ENCODE data around the gene CACNG1.

CACNG1 gene

GRCh38 chr17:67085406-67085805, 41.1 kb downstream of the CACNG1 start:
- Histone ChIP-seq H3K27me3 (ENCODE audit: control insufficient read depth in 1 of 2, insufficient read depth in 1 of 2, low read length in 2 of 2) (no peaks in the 10 kb centered on the region), H4K8ac (ENCODE audit: low read length) (no peak overlapping the region), H3K4ac (ENCODE audit: low read depth in 1 of 2, low read length in 2 of 2) (no peak overlapping the region), H3K27ac (ENCODE audit: low read length, poor library complexity, severe bottlenecking) (no peak overlapping the region), H3K4me3 (ENCODE audit: insufficient read depth in 1 of 2, low read depth in 1 of 2, low read length in 2 of 2) (no peak overlapping the region), H2BK5ac (ENCODE audit: low read depth, low read length, poor library complexity, severe bottlenecking) (no peak overlapping the region), H3K4me1 (ENCODE audit: control insufficient read depth, insufficient read depth, low read depth, low read length) (no peaks in the 10 kb centered on the region), H3K9ac (ENCODE audit: low read length) (no peak overlapping the region), H2BK120ac (ENCODE audit: low read depth, low read length) (no peak overlapping the region), H2AK5ac (ENCODE audit: low read length, severe bottlenecking) (no peak overlapping the region), H3K14ac (ENCODE audit: low read length in 2 of 2) (no peak overlapping the region), H2AFZ (ENCODE audit: low read depth, low read length) (no peak overlapping the region), H3K79me1 (replicated peaks; ENCODE audit: low read length, poor library complexity, severe bottlenecking) (peaks cover 26% of the 10 kb centered on the region), H3K18ac (ENCODE audit: low read depth in 1 of 2, low read length in 2 of 2) (no peak overlapping the region), H3K36me3 (ENCODE audit: control insufficient read depth in 1 of 2, insufficient read depth in 2 of 2, low read depth in 1 of 2, low read length in 2 of 2) (peaks cover 12 to 61% of the 10 kb centered on the region in 2 experiments), H3K4me2 (ENCODE audit: low read length, poor library complexity, severe bottlenecking) (no peak overlapping the region), H2BK15ac (ENCODE audit: low read depth, poor library complexity, severe bottlenecking) (no peak overlapping the region), H3K9me3 (ENCODE audit: control insufficient read depth, low read length) (no peaks in the 10 kb centered on the region), H4K91ac (ENCODE audit: low read length) (no peak overlapping the region), H3K23ac (ENCODE audit: low read length in 2 of 2) (no peak overlapping the region), H2BK12ac (ENCODE audit: low read length in 2 of 2) (no peak overlapping the region)
- no CpG with 5 or more reads among the region's 3 CpGs for WGBS
- no peak for DNase-seq

- Histone ChIP-seq H3K79me1 (replicated peaks; ENCODE audit: low read length, poor library complexity, severe bottlenecking) (peaks cover 19% of the 10 kb centered on the region), H3K18ac (ENCODE audit: low read depth in 1 of 2, low read length in 2 of 2) (no peak overlapping the region), H2BK5ac (ENCODE audit: low read depth, low read length, poor library complexity, severe bottlenecking) (no peak overlapping the region), H3K27me3 (ENCODE audit: control insufficient read depth in 1 of 2, insufficient read depth in 1 of 2, low read length in 2 of 2) (no peaks in the 10 kb centered on the region), H2BK15ac (ENCODE audit: low read depth, poor library complexity, severe bottlenecking) (no peak overlapping the region), H2BK12ac (ENCODE audit: low read length in 2 of 2) (no peak overlapping the region), H4K91ac (ENCODE audit: low read length) (no peak overlapping the region), H2AK5ac (ENCODE audit: low read length, severe bottlenecking) (no peak overlapping the region), H4K8ac (ENCODE audit: low read length) (no peak overlapping the region), H3K36me3 (ENCODE audit: control insufficient read depth in 1 of 2, insufficient read depth in 2 of 2, low read depth in 1 of 2, low read length in 2 of 2) (peaks cover 9 to 49% of the 10 kb centered on the region in 2 experiments), H3K4me3 (ENCODE audit: insufficient read depth in 1 of 2, low read depth in 1 of 2, low read length in 2 of 2) (no peak overlapping the region), H2AFZ (ENCODE audit: low read depth, low read length) (no peak overlapping the region), H2BK120ac (ENCODE audit: low read depth, low read length) (no peak overlapping the region), H3K23ac (ENCODE audit: low read length in 2 of 2) (no peak overlapping the region), H3K4me2 (ENCODE audit: low read length, poor library complexity, severe bottlenecking) (no peak overlapping the region), H3K9ac (ENCODE audit: low read length) (no peak overlapping the region), H3K9me3 (ENCODE audit: control insufficient read depth, low read length) (no peaks in the 10 kb centered on the region), H3K4me1 (ENCODE audit: control insufficient read depth, insufficient read depth, low read depth, low read length) (no peaks in the 10 kb centered on the region), H3K27ac (ENCODE audit: low read length, poor library complexity, severe bottlenecking) (no peak overlapping the region), H3K4ac (ENCODE audit: low read depth in 1 of 2, low read length in 2 of 2) (no peak overlapping the region), H3K14ac (ENCODE audit: low read length in 2 of 2) (no peak overlapping the region)
- no peak for DNase-seq
- 95% methylated on average over 3 of the region's 3 CpGs for WGBS
Measured at GRCh38 chr17:67088639-67089038, 44.3 kb downstream of the CACNG1 start.

GRCh38 chr17:67090341-67090740, 46.0 kb downstream of the CACNG1 start:
- peaks cover 18% of the 10 kb centered on the region for H3K79me1 ChIP-seq (replicated peaks; ENCODE audit: low read length, poor library complexity, severe bottlenecking)
- H2AFZ ChIP-seq (ENCODE audit: low read depth, low read length) = no peak overlapping the region
- H2BK120ac ChIP-seq (ENCODE audit: low read depth, low read length) = no peak overlapping the region
- no peak overlapping the region for H3K14ac ChIP-seq (ENCODE audit: low read length in 2 of 2)
- no peak overlapping the region for H4K91ac ChIP-seq (ENCODE audit: low read length)
- no peaks in the 10 kb centered on the region for H3K4me1 ChIP-seq (ENCODE audit: control insufficient read depth, insufficient read depth, low read depth, low read length)
- H3K4me3 ChIP-seq (ENCODE audit: insufficient read depth in 1 of 2, low read depth in 1 of 2, low read length in 2 of 2) = no peak overlapping the region
- H3K9ac ChIP-seq (ENCODE audit: low read length) = no peak overlapping the region
- H4K8ac ChIP-seq (ENCODE audit: low read length) = no peak overlapping the region
- H2BK5ac ChIP-seq (ENCODE audit: low read depth, low read length, poor library complexity, severe bottlenecking) = no peak overlapping the region
- no peaks in the 10 kb centered on the region for H3K27me3 ChIP-seq (ENCODE audit: control insufficient read depth in 1 of 2, insufficient read depth in 1 of 2, low read length in 2 of 2)
- H3K27ac ChIP-seq (ENCODE audit: low read length, poor library complexity, severe bottlenecking) = no peak overlapping the region
- H3K4ac ChIP-seq (ENCODE audit: low read depth in 1 of 2, low read length in 2 of 2) = no peak overlapping the region
- no peak overlapping the region for H3K18ac ChIP-seq (ENCODE audit: low read depth in 1 of 2, low read length in 2 of 2)
- H3K23ac ChIP-seq (ENCODE audit: low read length in 2 of 2) = no peak overlapping the region
- peaks cover 6 to 39% of the 10 kb centered on the region in 2 experiments for H3K36me3 ChIP-seq (ENCODE audit: control insufficient read depth in 1 of 2, insufficient read depth in 2 of 2, low read depth in 1 of 2, low read length in 2 of 2)
- no peak overlapping the region for H2BK12ac ChIP-seq (ENCODE audit: low read length in 2 of 2)
- no peak overlapping the region for H2AK5ac ChIP-seq (ENCODE audit: low read length, severe bottlenecking)
- H3K4me2 ChIP-seq (ENCODE audit: low read length, poor library complexity, severe bottlenecking) = no peak overlapping the region
- H3K9me3 ChIP-seq (ENCODE audit: control insufficient read depth, low read length) = no peaks in the 10 kb centered on the region
- no peak for DNase-seq
- H2BK15ac ChIP-seq (ENCODE audit: low read depth, poor library complexity, severe bottlenecking) = no peak overlapping the region

GRCh38 chr17:67092291-67092690, 47.9 kb downstream of the CACNG1 start:
- Histone ChIP-seq H3K23ac (ENCODE audit: low read length in 2 of 2) (no peak overlapping the region), H3K9me3 (ENCODE audit: control insufficient read depth, low read length) (no peaks in the 10 kb centered on the region), H3K18ac (ENCODE audit: low read depth in 1 of 2, low read length in 2 of 2) (no peak overlapping the region), H2BK5ac (ENCODE audit: low read depth, low read length, poor library complexity, severe bottlenecking) (no peak overlapping the region), H2BK15ac (ENCODE audit: low read depth, poor library complexity, severe bottlenecking) (no peak overlapping the region), H2BK120ac (ENCODE audit: low read depth, low read length) (no peak overlapping the region), H3K36me3 (ENCODE audit: control insufficient read depth in 1 of 2, insufficient read depth in 2 of 2, low read depth in 1 of 2, low read length in 2 of 2) (peaks cover 3 to 22% of the 10 kb centered on the region in 2 experiments), H3K4me3 (ENCODE audit: insufficient read depth in 1 of 2, low read depth in 1 of 2, low read length in 2 of 2) (no peak overlapping the region), H2BK12ac (ENCODE audit: low read length in 2 of 2) (no peak overlapping the region), H3K14ac (ENCODE audit: low read length in 2 of 2) (no peak overlapping the region), H4K8ac (ENCODE audit: low read length) (no peak overlapping the region), H3K4me2 (ENCODE audit: low read length, poor library complexity, severe bottlenecking) (no peak overlapping the region), H3K4ac (ENCODE audit: low read depth in 1 of 2, low read length in 2 of 2) (no peak overlapping the region), H3K79me1 (replicated peaks; ENCODE audit: low read length, poor library complexity, severe bottlenecking) (peaks cover 20% of the 10 kb centered on the region), H2AK5ac (ENCODE audit: low read length, severe bottlenecking) (no peak overlapping the region), H3K27ac (ENCODE audit: low read length, poor library complexity, severe bottlenecking) (no peak overlapping the region), H4K91ac (ENCODE audit: low read length) (no peak overlapping the region), H2AFZ (ENCODE audit: low read depth, low read length) (no peak overlapping the region), H3K27me3 (ENCODE audit: control insufficient read depth in 1 of 2, insufficient read depth in 1 of 2, low read length in 2 of 2) (no peaks in the 10 kb centered on the region), H3K4me1 (ENCODE audit: control insufficient read depth, insufficient read depth, low read depth, low read length) (no peaks in the 10 kb centered on the region), H3K9ac (ENCODE audit: low read length) (no peak overlapping the region)
- 97% methylated on average over 4 of the region's 5 CpGs for WGBS
- no peak for DNase-seq
